GM12875 (cell line): ENCODE data around the gene TMEM178B.

ENCODE experiments used
- H3K4me3 ChIP-seq: one replicate; pipeline ENCODE4 v1.5.1; 2011; ENCODE audit warnings: low read depth, low read length, control low read depth
- TF ChIP-seq, protein P1 (sequence below): IDR thresholded peaks from 2 replicates; pipeline ENCODE4 v1.5.1; 2011; ENCODE audit warnings: low read depth, mild to moderate bottlenecking, control low read depth, inconsistent platforms, low read length, moderate library complexity, borderline replicate concordance; ENCODE audit not compliant: insufficient read depth

TMEM178B gene

DNA sequence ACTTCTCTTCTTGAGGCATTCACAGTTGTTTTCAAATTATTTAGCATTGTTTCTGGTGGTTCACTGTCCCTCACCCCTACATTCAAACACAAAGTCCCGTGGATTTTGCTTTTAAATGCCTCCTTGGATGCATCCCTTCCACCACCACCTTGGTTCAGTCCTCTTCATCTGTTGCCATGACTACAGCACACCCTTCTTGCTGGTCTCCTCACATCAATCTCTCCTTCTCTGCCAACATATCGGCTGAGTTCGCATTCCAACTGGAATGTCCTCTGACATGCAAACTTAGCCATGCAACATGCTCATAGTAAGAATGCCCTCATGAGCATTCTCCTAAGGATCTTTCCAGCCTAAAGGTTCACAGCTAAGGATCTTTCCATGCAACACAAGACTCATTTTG is 279.1 kb downstream of the TMEM178B start:
- no peak overlapping the region for H3K4me3 ChIP-seq
- TF ChIP-seq, protein P1, sequence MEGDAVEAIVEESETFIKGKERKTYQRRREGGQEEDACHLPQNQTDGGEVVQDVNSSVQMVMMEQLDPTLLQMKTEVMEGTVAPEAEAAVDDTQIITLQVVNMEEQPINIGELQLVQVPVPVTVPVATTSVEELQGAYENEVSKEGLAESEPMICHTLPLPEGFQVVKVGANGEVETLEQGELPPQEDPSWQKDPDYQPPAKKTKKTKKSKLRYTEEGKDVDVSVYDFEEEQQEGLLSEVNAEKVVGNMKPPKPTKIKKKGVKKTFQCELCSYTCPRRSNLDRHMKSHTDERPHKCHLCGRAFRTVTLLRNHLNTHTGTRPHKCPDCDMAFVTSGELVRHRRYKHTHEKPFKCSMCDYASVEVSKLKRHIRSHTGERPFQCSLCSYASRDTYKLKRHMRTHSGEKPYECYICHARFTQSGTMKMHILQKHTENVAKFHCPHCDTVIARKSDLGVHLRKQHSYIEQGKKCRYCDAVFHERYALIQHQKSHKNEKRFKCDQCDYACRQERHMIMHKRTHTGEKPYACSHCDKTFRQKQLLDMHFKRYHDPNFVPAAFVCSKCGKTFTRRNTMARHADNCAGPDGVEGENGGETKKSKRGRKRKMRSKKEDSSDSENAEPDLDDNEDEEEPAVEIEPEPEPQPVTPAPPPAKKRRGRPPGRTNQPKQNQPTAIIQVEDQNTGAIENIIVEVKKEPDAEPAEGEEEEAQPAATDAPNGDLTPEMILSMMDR: no peak

DNA sequence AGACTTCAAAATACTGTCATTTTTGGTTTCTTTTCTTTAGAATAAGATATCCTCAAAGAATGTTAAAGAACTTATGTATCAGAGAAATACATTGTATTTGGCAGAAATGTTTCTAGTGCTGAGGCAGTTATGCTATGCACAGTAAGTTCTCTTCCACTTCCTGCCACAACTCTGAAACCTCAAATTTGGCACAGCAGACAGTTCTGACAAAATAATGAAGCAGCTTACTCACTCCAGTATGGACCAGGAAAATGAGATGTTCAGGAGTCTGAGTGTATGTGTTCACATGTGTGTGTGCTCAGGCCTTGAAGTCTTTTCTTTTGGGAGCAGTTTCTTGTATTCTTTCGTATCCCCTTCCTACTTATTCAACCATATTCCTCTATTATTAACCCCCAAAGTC is 280.4 kb downstream of the TMEM178B start:
- TF ChIP-seq, protein P1: no peak
- H3K4me3 ChIP-seq: no peak overlapping the region

DNA sequence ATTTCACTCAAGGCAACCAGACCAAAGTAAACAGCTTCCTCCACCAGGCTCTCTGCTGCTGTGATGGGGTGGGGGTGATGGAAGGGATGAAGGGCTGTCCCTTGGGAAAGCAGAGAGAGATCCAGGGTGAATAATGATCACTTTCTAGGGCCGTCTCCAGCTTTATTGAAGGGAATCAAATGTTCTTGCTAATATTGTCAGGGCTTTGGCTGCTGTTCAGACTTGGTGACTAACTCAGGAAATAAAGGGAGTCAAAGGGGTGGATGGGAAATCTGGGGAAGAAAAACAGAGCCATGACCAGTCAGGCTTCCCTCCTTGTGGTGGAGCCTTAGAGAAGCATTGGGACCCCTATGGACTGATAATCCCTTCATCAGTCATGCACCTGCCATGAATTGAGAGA is 281.2 kb downstream of the TMEM178B start:
- TF ChIP-seq, protein P1: no peak
- no peak overlapping the region for H3K4me3 ChIP-seq

DNA sequence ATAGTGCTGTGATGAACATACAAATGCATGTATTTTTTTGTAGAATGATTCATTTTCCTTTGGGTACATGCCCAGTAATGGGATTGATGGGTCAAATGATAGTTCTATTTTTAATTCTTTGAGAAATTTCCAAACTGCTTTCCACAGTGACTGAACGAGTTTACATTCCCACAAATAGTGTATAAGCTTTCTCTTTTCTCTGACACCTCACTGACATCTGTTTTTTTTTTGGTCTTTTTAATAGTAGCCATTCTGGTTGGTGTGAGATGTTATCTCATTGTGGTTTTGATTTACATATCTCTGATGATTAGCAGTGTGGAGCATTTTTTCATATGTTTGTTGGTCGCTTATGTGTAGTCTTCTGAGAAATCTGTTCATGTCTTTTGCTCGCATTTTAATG is 282.3 kb downstream of the TMEM178B start:
- H3K4me3 ChIP-seq: no peak overlapping the region
- TF ChIP-seq, protein P1: no peak

DNA sequence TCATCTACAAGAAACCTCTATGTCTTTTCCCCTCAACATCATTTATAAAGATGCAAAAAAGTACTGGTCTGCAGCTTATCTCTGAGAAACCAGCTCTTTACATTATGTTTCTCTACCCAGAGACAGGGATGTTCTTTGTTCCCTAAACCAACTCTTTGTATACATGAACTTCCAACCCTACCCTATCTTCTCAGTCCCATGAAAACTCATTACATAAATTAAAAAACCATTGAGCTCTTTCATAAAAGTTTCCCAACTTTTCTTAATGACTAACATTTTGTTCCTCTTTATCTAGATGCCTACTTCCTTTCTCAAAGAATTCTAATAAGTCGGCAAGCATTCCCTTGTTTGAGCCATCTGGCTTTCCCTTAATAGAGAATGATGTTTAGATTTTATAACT is 284.5 kb downstream of the TMEM178B start:
- H3K4me3 ChIP-seq: no peak overlapping the region
- TF ChIP-seq, protein P1: no peak

DNA sequence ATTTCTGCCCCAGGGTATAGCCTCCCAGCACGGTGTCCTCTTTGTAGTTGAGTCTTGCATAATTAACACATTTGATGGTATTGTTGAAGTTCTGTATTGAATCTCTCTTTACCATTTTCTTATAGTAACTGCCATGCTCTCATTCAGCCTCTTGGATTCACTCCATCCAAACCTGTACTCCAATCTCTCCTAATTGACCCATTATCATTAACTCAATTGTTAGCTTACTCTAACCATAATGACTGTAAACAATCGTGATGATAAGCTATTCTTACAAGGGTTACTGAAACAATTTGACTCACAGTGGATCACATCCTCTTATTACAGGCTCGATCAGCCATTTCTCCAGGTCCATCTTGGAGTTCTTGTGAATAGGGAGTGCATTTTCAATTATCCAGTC is 285.4 kb downstream of the TMEM178B start:
- TF ChIP-seq, protein P1: no peak
- no peak overlapping the region for H3K4me3 ChIP-seq

DNA sequence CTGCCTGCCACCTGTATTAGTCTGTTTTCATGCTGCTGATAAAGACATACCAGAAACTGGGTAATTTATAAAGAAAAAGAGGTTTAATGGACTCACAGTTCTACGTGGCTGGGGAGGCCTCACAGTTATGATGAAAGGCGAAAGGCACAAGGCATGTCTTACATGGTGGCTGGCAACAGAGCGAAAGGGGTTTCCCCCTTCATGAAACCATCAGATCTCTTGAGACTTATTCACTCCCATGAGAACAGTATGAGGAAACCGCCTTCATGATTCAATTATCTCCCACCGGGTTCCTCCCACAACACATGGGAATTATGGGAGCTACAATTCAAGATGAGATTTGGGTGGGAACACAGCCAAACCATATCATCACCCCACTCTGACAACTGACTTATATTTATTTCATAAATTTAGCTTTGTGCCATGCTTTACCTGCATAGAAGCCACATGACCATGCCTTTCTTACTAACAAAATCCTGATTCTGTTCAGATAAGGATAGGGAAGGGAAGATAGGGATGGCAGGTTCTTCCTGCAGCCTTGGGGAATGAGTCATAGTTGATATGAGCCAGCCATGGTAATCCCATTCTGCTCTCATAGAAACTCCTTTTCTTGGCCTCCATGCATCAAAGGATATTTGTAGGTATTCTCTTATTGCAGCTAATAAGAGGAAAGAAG is 286.0 kb downstream of the TMEM178B start:
- H3K4me3 ChIP-seq: no peak overlapping the region
- TF ChIP-seq, protein P1: no peak
